Measurements from ENCODE around the gene TLE4.

Gene TLE4

DNA sequence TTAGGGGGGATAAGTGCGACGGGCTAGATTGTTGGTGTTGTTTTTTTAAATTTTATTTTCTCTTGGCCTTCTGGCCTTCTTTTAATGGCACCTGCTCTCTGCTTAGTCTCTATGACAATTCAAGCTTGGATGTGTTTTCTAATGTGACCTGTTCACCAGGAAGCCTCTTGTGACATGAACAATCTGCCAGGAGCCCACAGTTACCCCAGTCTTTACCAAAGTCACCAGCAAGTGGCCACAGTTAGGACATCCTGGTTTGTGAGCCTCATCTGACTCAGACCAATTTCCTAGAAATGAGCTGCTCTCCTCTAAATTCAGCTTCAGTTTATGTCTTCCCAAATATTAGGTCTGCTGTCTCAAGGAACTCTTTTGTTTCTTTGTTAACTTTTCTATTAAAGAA is 135.8 kb downstream of the TLE4 start:
- no peak overlapping the region for H3K4me3 ChIP-seq (ENCODE audit: low read depth, low read length)
- no peak for TF ChIP-seq MYC (IDR thresholded peaks at IDR 0.05; ENCODE audit: low read depth, low read length)
- TF ChIP-seq, protein P1, sequence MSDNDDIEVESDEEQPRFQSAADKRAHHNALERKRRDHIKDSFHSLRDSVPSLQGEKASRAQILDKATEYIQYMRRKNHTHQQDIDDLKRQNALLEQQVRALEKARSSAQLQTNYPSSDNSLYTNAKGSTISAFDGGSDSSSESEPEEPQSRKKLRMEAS (IDR thresholded peaks at IDR 0.05; ENCODE audit: low read depth, low read length): no peak
- TF ChIP-seq POLR2A (IDR thresholded peaks at IDR 0.05; ENCODE audit: extremely low read depth, insufficient read length): no peak
- TF ChIP-seq, protein P2, sequence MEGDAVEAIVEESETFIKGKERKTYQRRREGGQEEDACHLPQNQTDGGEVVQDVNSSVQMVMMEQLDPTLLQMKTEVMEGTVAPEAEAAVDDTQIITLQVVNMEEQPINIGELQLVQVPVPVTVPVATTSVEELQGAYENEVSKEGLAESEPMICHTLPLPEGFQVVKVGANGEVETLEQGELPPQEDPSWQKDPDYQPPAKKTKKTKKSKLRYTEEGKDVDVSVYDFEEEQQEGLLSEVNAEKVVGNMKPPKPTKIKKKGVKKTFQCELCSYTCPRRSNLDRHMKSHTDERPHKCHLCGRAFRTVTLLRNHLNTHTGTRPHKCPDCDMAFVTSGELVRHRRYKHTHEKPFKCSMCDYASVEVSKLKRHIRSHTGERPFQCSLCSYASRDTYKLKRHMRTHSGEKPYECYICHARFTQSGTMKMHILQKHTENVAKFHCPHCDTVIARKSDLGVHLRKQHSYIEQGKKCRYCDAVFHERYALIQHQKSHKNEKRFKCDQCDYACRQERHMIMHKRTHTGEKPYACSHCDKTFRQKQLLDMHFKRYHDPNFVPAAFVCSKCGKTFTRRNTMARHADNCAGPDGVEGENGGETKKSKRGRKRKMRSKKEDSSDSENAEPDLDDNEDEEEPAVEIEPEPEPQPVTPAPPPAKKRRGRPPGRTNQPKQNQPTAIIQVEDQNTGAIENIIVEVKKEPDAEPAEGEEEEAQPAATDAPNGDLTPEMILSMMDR (IDR thresholded peaks at IDR 0.05; ENCODE audit: low read depth, low read length): no peak
- DNase-seq (ENCODE audit: low read depth): no peak

DNA sequence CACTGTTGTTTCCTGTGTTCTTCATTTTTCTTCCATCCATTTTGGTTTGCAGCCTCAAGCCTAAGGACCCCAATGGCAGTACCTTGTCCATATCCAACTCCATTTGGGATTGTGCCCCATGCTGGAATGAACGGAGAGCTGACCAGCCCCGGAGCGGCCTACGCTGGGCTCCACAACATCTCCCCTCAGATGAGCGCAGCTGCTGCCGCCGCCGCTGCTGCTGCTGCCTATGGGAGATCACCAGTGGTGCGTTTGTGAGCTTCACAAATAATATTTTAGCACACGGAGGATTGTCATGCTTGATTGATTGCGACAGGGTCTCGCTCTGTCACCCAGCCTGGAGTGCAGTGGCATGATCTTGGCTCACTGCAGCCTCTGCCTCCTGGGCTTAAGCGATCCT is 136.8 kb downstream of the TLE4 start:
- no peak for DNase-seq (ENCODE audit: low read depth)
- no peak for TF ChIP-seq POLR2A (IDR thresholded peaks at IDR 0.05; ENCODE audit: extremely low read depth, insufficient read length)
- TF ChIP-seq, protein P2 (IDR thresholded peaks at IDR 0.05; ENCODE audit: low read depth, low read length): no peak
- TF ChIP-seq, protein P1 (IDR thresholded peaks at IDR 0.05; ENCODE audit: low read depth, low read length): no peak
- TF ChIP-seq MYC (IDR thresholded peaks at IDR 0.05; ENCODE audit: low read depth, low read length): no peak
- H3K4me3 ChIP-seq (ENCODE audit: low read depth, low read length): no peak overlapping the region

DNA sequence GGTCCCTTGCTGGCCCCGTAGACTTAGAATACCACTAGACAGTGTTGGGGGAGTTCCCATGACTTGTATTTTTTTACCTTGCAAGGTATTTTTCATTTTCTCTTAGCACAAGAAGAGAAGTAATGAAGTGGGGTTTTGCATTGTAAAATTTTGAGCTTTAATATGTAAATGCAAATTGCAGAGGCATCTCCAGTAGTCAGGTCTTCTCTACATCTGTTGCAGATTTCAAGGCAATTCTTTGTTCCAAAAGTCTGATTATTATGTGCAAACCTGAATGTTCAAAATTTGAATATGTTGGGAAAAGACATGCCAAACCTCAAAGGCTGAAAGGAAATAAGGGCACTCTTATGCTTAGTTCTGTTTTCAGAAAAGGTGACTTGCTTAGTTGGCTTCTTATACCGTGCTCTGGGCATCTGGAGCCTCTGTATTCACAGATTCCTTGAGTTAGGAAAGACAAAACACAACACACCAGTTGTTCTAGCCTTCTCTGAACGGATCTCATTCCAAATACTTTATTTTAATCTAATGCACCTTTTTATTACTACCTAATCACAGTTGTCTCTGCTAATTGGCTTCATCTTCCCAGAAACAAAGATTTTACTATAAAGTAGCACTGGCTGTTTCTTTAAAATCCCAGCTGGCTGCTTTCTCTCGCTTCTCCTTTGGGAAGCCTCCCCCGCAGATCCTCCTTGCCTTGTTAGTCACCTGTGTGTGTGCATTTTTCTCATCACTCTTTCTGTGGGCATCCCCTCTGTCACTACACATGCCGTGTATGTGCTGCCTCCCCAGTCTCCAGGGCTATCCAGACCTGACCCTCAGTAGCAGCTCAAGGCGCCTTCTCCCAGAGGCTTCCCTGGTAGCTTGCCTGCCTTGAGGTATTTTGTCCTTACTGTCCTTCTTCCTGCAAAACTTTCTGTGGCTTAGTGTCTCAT is 138.2 kb downstream of the TLE4 start:
- no peak for DNase-seq (ENCODE audit: low read depth)
- TF ChIP-seq POLR2A (IDR thresholded peaks at IDR 0.05; ENCODE audit: extremely low read depth, insufficient read length) (no peak), MYC (IDR thresholded peaks at IDR 0.05; ENCODE audit: low read depth, low read length) (no peak)
- TF ChIP-seq, protein P1 (IDR thresholded peaks at IDR 0.05; ENCODE audit: low read depth, low read length): no peak
- TF ChIP-seq, protein P2 (IDR thresholded peaks at IDR 0.05; ENCODE audit: low read depth, low read length): no peak

DNA sequence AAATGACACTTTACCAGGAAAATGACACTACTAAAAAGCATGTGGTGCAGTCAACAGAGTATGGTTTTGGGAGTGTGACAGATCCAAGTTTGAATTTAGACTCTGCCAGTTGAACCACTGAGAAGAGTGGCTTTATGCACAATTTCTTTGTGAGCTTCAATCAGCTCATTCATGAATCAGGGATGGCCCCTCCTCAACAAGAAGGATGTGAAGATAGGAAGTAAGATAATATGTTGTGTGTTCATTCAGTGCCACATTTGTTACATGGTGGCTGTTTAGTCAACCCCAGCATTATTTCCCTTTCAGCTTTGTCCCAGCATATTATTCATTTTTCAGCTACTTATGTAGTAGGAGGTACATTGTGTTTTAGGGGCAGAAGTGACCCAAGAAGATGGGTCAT is 140.1 kb downstream of the TLE4 start:
- DNase-seq (ENCODE audit: low read depth): no peak
- H3K4me3 ChIP-seq (ENCODE audit: low read depth, low read length): no peak overlapping the region
- no peak for TF ChIP-seq MYC (IDR thresholded peaks at IDR 0.05; ENCODE audit: low read depth, low read length)

More for the DNA sequence above, 138.2 kb downstream of the TLE4 start:
- H3K4me3 ChIP-seq (ENCODE audit: low read depth, low read length): no peak overlapping the region

DNA sequence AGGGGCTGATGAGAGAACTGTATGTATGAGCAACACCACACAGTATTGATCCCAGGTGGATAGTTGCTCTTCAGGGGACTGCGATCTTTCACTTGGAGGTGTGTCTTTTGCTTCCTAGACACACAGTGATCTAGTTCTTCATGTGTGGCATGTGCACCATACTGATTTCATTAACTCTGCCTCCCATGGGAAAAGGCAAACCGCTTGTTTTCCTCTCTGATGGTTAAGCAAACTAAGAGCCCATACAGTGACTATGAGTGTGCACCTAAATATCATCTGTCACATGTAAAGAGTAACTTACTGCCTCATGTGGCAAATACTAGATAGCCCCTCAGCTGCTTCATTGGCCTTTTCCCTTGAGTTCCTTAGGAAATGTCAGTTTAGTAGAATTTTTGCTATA is 147.3 kb downstream of the TLE4 start:
- DNase-seq (ENCODE audit: low read depth): no peak
- no peak overlapping the region for H3K4me3 ChIP-seq (ENCODE audit: low read depth, low read length)
- TF ChIP-seq MYC (IDR thresholded peaks at IDR 0.05; ENCODE audit: low read depth, low read length) (no peak), POLR2A (IDR thresholded peaks at IDR 0.05; ENCODE audit: extremely low read depth, insufficient read length) (no peak)
- TF ChIP-seq, protein P2 (IDR thresholded peaks at IDR 0.05; ENCODE audit: low read depth, low read length): no peak
- TF ChIP-seq, protein P1 (IDR thresholded peaks at IDR 0.05; ENCODE audit: low read depth, low read length): no peak

DNA sequence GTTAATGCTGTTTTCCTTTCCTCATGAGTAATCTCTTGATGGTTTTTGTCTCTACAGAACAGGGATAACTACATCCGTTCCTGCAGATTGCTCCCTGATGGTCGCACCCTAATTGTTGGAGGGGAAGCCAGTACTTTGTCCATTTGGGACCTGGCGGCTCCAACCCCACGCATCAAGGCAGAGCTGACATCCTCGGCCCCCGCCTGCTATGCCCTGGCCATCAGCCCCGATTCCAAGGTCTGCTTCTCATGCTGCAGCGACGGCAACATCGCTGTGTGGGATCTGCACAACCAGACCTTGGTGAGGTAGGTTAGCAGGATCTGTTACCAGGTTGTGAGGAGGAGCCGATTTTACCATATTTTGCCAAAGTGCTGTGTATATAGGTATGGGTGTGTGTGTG is 148.2 kb downstream of the TLE4 start:
- no peak overlapping the region for H3K4me3 ChIP-seq (ENCODE audit: low read depth, low read length)
- TF ChIP-seq, protein P1 (IDR thresholded peaks at IDR 0.05; ENCODE audit: low read depth, low read length): no peak
- TF ChIP-seq POLR2A (IDR thresholded peaks at IDR 0.05; ENCODE audit: extremely low read depth, insufficient read length) (no peak), MYC (IDR thresholded peaks at IDR 0.05; ENCODE audit: low read depth, low read length) (no peak)
- TF ChIP-seq, protein P2 (IDR thresholded peaks at IDR 0.05; ENCODE audit: low read depth, low read length): no peak
- no peak for DNase-seq (ENCODE audit: low read depth)
